ENCODE measurements around the gene COLEC12.

DNA sequence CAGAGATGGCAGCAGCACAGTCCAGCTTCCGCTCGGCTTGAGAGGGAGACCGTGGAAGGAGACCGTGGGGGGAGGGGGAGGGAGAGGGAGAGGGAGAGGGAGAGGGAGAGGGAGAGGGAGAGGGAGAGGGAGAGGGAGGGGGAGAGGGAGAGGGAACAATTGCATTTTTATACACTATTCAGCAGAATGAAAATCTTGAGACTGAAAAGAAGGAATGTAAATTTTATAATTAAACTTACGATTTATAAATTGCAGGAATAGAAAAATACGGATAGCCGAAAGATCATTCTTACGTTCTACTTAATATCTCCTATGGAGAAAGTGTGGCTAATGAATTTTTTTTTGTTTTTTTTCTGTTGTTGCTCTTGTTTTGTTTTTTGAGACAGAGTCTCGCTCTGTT, 12.5 kb upstream of the COLEC12 start:
- TF ChIP-seq EZH2 (IDR thresholded peaks at IDR 0.05; ENCODE audit: borderline replicate concordance) (no peak), EZH2phosphoT487 (IDR thresholded peaks at IDR 0.05; ENCODE audit: low read depth, severe bottlenecking, unreplicated experiment) (no peak)
- TF ChIP-seq, protein P1, sequence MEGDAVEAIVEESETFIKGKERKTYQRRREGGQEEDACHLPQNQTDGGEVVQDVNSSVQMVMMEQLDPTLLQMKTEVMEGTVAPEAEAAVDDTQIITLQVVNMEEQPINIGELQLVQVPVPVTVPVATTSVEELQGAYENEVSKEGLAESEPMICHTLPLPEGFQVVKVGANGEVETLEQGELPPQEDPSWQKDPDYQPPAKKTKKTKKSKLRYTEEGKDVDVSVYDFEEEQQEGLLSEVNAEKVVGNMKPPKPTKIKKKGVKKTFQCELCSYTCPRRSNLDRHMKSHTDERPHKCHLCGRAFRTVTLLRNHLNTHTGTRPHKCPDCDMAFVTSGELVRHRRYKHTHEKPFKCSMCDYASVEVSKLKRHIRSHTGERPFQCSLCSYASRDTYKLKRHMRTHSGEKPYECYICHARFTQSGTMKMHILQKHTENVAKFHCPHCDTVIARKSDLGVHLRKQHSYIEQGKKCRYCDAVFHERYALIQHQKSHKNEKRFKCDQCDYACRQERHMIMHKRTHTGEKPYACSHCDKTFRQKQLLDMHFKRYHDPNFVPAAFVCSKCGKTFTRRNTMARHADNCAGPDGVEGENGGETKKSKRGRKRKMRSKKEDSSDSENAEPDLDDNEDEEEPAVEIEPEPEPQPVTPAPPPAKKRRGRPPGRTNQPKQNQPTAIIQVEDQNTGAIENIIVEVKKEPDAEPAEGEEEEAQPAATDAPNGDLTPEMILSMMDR (IDR thresholded peaks at IDR 0.05; ENCODE audit: poor library complexity), result no peak
